Right renal cortex interstitium (tissue), 3 donors: ENCODE data around the gene CDH13. TPM values are rescaled to one million over a fixed set of nuclear protein-coding genes. Genes with fewer than 3 reads are reported as not detected.

Source experiments
- DNase-seq, 3 donors: peaks; one replicate each; pipeline ENCODE4 v3.0.0-alpha.2; 2013; ENCODE audit warnings: low read depth in 3 of 3, low spot score in 2 of 3
- polyA plus RNA-seq, 3 donors: library from polyadenylated mRNA; unstranded; fragments of 120-200 nt; gene quantifications; one replicate each; pipeline ENCODE4 v1.2.1, GENCODE V29; 2013; ENCODE audit not compliant: insufficient read length in 3 of 3

Gene CDH13
- polyA plus RNA-seq, 3 donors = 9.4 to 16.2 (median 14.7) TPM

DNA sequence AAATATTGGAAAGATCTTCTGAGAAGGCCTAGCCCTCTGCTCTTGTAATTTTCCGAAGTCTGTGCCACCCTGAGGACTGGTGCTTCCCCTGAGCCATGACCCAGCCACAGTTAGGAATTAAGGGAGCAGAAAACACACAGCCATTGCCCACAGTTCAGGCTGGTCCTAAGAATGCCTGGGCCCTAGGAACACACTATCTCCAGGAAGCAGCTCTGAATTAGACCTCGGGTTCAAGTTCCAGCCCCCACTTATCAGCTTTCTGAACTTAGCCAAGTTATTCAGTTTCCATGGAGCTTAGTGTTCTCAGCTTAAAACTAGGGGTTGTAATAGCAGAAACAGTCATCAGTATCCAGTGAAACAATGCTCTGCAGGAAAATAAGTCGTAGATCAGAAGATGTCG lies 56.0 kb downstream of the CDH13 start:
- DNase-seq = no peak

DNA sequence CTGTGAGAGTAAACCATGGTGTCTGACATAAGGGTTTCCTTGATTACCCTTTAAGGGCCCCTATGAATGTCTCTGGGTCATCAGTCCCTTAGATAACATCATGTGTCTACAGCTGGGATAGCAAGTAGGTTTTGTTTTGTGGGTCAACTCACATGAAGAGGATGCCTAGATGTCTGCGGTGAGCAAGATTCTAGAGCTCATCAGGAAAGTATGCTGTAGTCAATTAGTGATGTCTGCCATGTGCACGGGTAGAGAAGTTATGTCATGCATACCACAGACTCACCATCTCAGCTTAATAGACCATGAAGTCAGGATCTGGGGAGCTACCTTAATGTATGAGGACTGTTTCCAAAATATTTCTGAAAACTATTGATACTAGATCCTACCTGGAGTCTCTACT lies 57.5 kb downstream of the CDH13 start:
- no peak for DNase-seq

DNA sequence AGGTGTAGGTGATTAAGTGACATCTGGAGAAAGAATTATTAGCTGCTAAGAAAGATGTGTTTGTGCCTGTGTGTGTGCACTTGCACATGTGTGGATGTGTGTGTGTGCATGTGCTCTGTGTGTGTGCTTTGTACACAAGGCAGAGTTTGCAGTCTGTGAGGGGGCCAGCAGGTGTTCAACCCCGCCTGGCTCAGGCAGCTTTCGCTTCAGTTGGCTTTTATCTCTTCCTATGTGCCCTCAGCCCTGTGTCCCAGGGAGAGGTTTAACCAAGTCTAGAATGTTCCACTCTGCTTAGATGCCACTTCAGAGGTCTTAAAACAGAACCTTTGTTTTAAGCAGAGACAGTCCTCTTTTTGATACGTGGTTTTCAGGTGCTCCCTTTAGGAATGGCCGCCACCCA lies 58.8 kb downstream of the CDH13 start:
- no peak for DNase-seq

DNA sequence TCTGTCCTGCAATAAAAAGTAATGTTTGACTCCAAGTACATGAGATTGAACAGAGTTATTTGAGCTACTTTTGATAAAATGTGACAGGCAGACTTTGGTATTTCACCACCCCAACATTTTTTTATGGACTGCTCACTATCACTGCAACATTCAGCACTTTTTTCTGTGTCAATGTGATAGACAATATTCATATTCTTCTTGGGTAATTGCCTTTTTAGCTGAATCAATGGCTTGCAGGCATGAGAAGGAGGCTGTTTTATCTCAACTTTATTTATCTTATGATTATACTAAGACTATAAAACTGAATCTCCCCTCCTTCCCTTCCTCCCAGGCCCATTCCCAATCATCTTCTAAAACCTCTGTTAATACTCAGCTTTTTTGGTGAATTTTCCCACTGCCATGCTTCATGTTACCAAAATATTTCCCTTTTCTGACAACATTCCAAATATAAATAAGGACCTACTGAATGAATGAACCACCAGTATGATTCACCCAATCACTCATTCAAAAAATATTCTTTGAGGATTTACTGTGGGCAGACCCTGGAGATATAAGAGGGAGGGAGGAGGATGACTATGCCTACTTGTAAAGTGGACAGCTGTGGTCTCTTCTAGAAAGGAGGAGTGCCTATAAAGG lies 67.6 kb downstream of the CDH13 start:
- no peak for DNase-seq

DNA sequence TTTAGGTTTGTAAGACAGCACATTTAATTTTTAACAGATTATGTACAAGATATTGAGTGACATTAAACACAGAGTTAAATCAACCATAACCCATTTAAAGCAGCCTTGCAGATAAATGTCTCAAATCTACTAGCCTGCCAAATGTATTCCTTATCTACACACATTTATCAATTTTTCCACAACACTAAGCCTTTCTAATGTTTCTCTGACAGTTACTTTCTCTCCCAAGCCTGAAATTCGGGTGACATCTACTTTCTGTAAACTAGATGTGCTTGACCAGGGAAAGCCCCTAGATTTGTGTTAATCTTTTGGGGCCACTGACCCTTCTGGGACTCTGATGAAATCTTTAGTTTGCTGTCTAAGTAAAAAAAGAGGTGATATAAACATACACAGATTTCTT lies 69.0 kb downstream of the CDH13 start:
- no peak for DNase-seq

DNA sequence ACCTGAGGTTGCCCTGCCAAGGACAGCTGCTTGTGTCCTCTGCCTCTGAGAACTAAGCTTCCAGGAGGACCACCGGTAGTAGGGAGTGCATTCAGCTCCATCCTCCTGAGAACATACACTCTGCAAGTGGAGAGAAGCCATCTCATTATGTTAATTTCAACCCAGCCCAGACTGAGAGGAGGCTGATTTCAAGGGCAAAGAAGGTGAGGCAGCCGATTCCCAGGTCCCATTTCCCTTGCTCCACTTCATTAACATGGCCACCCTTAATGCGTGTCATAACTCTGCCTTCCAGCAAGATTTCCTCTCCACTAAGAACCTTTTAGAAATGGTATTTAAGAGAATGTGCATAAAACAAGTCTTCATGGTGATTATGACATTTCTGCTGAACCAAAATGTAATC lies 72.5 kb downstream of the CDH13 start:
- DNase-seq = no peak

DNA sequence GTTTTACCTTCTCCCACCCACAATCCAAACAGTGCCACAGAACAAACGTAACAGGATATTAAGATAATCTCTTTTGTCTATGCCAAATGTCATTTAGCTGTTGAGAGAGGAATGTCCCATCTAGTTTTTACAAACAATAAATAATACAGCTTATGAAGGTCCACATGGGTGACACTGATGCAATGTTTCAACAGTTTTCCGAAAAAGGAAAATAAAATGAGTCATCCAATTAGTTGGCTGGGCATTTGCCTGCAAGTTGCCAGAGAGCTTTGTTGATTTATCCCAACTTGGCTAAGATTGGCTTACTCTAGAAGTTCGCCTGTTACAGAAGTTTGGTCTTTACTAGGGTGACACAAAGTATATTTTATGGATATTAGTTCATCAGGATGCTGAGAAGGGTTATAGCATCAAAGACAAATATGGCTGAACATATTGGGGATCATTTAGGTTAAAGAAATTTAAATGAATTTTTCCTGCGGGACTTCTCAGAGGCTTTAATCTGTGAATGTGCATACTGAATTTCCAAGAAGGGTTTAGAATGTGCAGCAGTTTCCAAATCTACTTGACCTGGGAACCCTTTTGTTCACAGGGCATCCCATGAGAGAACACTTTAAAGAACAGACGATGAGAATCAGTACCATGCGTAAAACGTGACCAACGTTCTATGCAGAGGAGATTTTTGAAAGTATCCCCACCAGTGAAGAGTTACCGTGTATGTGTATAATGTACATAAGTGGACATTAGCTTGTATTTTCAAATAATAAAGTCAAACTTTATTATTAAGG lies 73.1 kb downstream of the CDH13 start:
- DNase-seq = no peak

DNA sequence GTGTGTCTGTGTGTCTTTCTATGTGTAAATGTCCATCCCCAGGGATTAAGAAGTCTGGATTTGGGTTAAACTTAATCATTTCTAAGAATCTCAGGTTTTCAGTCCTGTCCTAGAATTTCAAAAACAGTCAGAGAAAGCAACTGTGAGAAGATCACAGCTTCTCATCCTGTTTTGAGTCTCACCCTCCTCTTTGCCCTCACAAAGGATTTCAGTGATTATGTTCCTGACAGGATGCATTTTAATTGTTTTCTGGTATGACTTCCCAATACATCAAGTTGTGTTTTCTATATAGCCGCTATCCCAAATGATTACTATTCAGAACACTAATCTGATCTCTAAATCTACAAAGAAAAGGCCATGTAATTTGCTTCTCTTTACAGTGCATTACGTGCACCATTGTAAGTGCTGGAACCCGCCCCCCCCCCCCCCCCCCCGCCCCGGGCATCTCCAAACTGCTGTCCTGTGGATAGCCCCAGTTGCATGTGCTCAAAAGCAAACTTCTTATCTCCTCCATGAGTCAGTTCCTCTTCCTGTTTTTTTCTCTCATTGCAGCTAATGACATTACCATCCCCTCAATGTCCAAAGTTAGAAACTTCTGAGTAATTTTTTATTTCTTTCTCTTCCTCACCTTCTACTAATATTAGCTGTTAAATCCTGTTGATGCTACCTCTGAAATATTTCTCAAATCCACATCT lies 73.9 kb downstream of the CDH13 start:
- no peak for DNase-seq

DNA sequence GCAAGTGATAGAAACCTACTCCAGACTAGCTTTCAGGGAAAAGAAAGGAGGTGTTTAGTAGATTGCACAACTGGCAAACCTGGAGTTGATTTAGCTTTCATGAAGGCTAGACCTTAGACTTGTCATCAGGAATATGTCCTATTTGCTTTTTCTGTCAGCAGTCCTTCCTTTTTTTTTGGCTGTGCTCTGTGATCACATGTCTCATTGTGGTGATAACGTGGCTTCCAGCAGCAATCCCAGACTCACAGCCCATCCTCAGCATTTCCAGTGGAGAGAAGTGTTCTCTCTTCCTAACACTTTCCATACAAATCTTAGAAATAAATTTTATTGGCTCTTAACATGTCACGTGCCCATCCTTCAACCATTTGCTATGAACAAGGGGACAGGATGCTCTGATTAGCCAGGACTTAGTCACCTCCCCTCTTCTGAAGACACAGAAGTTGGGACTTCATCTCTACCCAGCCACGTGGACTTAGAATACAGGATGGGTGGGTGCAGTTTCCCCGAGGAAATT lies 74.7 kb downstream of the CDH13 start:
- no peak for DNase-seq

DNA sequence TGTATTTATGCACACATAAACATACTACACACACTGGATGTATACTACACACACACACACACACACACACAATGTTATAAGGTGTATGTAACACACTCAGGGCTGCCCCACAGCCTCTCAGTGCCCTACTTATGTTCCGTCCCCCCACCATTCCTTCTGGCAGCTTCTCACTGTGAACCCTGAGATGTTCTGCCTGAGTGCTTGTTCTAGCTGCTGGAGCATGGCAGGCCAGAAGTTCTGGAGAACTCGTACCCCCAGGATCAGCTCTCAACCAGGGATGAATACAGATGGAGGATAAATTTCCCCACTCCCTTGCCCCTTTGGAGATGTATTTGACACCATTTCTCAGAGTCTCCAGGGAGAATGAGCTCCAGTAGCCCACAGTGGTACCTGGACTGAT lies 76.4 kb downstream of the CDH13 start:
- DNase-seq = no peak

DNA sequence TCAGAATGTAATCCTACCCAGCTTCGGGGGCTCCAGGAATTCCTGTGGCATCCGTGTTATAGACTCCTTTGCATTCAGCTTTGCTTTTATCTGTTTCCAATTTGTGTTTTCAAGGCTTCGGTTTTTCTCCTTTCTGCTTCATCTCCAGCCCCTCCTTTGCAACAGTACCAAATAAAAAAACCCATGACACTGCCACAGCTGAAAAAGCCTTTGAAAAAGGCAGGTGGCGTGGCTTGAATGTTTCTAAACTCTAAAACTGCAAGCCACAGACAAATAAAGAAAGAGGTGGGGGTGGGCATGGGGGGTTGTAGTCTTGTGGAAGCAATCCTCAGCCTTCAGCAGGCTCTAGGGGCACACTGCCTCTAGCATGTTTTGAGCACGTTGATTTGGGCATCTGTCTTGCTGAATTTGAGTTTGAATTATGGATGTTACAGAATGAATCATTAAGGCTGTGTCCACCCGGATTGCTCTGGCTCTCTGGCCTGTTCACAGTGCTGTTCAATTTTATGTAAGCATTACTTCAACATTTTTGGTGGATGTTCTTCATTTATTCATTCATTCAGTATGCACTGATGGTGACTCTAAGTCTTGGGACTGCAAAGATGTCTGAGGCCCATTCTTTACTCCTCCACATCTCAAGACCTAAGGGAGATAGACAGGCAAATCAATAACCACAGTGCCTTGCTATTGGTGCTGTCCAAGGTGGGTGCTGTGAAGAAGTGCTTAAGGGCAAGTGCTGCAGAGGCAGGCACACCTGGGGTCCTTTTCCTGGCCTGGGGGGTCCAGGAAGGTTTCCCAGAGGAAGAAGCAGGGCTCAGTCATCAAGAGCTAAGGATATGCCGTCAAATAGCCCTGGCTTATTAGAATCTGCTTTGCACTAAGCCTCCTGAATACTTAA lies 77.4 kb downstream of the CDH13 start:
- DNase-seq = no peak

DNA sequence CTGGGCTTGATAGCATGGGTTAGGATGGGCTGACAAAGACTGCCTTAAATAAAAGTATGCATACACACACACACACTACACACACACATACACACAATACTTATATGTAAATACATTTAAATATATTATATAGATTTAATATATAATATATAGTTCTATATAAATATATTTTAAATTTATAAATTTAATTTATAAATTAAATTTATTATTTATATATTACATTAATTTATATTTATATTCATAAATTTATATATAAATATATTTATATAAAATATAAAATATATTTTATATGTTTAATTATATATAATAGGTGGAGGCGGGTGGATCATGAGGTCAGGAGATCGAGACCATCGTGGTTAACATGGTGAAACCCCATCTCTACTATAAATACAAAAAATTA lies 83.2 kb downstream of the CDH13 start:
- DNase-seq = no peak

DNA sequence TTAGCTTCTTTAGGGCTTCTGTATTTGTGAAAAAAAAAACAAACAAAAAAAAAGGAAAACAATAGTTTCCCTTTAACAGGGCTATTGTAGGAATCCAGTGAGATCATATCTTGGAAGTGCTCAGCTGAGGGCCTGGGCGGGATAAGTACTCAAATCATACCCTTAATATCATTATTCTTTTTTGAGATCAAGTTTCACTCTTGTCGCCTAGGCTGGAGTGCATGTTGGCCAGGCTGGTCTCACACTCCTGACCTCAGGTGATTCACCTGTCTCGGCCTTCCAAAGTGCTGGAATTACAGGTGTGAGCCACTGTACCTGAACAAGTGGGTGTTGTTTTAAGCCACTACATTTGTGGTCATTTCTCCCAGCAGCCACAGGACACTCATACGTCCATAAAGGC lies 87.0 kb downstream of the CDH13 start:
- DNase-seq = no peak

DNA sequence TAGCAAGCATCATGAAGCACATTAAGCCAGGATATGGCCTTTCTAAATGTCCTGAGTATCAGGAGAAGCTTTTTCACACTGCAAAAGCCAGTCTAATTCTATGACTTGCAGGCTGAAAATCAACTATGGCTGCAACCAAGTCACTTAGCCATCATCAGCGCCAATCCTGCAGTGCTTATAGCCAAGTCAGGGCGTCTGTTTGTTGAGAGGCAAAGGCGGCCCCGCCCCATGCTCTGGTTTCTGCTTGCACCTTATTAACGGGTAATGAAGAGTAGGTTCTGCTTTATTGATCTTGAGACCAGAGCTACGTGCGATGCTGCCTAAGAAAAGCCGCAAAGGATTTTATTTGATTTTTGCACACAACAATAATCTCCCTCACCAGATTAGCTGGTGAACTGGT lies 88.4 kb downstream of the CDH13 start:
- no peak for DNase-seq

DNA sequence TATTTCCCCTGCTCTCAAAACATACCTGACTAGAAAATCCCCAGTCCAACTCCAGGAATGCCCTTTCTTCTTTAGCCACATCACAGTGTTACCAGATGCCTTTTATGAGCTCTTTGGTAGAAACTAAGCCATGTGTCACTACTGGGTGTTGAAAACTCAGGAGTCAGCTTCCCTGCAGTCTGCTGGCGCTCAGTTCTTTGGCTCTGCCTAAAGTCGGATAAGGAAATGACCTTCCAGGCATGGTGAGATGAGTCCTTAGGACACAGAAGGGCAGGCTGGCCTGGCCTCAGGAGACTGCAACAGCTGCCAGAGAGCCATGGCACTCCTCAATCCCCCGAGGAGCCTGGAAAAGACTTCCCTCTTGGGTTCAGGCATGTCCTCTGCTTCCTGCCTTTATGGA lies 89.1 kb downstream of the CDH13 start:
- DNase-seq = no peak

DNA sequence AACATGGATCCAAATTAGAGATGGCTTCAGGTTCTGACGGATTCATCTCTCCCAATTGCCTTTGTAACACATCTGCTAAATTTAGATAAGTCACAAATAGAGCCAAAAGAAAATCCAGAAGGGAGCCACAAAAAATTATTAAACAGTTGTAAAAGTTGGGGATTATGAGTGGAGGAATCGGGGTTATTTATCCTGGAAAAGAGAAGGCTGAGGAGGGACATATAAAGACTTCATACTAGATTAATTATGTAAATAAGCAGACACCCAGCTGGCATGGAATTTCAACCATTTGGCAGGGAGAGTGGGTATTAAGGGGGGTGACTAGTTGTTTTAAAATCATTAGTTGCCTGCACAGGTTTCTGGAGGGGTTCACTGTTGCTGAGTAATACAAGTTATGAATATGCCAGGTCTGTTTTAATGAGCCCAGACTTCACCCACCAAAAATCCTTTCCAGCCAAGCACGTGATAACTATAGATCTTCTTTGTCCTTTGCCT lies 89.6 kb downstream of the CDH13 start:
- DNase-seq = no peak

DNA sequence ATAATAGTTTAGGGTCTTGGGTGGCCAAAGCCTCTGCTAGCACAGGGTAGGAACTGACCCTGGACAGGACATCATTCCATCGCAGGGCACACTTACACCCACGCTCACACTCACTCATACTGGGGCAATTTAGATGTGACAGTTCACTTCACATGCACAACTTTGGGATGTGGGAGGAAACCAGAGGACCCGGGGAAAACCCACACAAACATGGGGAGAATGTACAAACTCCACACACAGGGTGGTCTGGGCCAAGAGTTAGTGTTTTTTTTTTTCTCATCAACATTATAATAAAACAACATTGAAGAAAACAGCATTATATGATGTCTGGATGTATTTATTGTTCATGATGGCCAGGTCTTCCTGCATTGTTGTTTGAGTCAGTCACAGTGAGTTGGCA lies 93.6 kb downstream of the CDH13 start:
- no peak for DNase-seq

DNA sequence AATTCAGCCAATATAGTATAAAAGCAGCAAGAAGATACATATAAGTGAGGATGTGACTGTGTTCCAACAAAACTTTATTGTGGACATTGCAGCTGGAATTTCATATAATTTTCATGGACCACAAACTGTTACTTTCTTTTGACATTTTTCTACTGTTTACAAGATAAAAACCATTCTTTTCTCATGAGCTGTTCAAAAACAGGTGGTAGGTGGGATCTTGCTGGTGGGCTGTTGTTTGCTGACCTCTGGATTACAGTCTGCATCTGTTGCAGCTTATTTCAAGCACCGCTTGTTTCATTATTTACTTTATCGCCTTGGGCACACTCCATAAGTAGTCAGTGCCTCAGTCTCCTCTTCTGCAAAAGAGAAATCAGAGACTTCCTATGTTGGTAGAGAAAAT lies 99.5 kb downstream of the CDH13 start:
- no peak for DNase-seq

DNA sequence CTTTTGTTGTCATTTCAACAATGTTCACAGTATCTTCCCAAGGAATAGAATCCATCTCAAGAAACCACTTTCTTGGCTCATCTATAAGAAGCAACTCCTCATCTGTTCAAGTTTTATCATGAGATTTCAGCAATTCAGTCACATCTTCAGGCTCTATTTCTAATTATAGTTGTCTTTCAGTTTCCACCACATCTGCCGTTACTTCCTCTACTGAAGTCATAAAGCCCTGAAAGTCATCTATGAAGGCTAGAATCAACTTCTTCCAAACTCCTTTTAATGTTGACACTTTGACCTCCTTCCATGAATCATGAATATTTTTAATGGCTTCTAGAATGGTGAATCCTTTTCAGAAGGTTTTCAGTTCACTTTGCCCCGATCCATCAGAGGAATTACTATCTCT lies 102.1 kb downstream of the CDH13 start:
- DNase-seq = no peak

DNA sequence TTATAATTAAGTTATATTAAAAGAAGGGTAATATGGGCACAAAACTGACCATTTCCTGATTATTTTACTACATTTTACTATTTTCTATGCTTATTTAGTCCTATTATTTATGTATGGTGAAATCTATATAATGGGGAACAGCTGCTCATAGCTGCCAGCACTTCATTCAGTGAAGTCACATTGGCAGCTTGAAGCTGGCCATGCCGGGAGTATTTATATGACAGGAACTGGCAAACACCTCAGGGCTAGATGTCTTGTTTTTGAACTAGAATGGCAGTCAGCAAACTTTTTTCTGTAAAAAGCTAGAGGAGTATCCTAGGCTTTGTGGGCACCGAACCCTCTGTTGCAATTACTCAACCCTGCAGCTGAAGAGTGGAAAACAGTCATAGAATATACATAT lies 104.1 kb downstream of the CDH13 start:
- DNase-seq = no peak

DNA sequence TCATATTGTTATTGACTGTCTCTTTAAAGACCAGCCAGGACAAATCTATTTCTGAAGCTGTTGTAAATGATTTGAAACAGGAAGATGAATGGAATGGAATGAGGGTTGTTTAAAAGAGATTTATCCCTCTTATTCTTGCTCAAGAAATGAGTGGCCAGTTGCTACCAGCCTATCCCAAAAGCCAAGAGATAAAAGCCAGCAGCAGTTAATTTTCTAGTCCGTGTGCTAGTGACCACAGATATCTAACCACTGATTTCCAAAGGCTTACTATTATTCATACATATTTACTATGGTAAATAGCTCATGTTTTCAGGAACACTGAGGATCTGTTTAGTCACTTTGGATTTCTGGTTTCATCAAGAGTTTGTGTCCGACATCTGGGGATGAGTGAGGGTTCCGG lies 105.7 kb downstream of the CDH13 start:
- no peak for DNase-seq
